Cardiac muscle cell (in vitro differentiated cells and primary cell): ENCODE data around the gene HLX. TPM values are rescaled to one million over a fixed set of nuclear protein-coding genes. Genes with fewer than 3 reads are reported as not detected.
A peak's percentile ranks its signal among the peaks of the same experiment; 100 is the strongest.

Source experiments
- DNase-seq, 2 donors: peaks; one replicate each; pipeline versions ENCODE4 v3.0.0 to v3.0.0-alpha.2; 2010 to 2017; ENCODE audit warnings: low read depth in 1 of 2, low spot score in 1 of 2
- H3K27ac ChIP-seq: fragments of 200-600 bp; sonication (generic); 2 replicates; pipeline ENCODE4 v1.5.1; 2016
- H3K27me3 ChIP-seq: fragments of 200-600 bp; sonication (generic); 2 replicates; pipeline ENCODE4 v1.6.0; 2016; ENCODE audit warnings: control low read depth
- H3K36me3 ChIP-seq: fragments of 200-600 bp; sonication (generic); 2 replicates; pipeline ENCODE4 v1.5.1; 2016; ENCODE audit warnings: control low read depth
- H3K4me1 ChIP-seq: fragments of 200-600 bp; sonication (generic); 2 replicates; pipeline ENCODE4 v1.8.1; 2017; ENCODE audit warnings: low read depth, mild to moderate bottlenecking, mixed run types
- H3K4me3 ChIP-seq: fragments of 200-600 bp; sonication (generic); 2 replicates; pipeline ENCODE4 v1.5.1; 2016; ENCODE audit warnings: mild to moderate bottlenecking
- H3K9me3 ChIP-seq: fragments of 200-600 bp; sonication (generic); 2 replicates; pipeline ENCODE4 v1.5.1; 2017; ENCODE audit warnings: low read depth, mild to moderate bottlenecking, control low read depth
- polyA plus RNA-seq: library from polyadenylated mRNA; unstranded; fragments of >200 nt; fragmentation: Nextera tagmentation; extraction: Ambion mirVana; gene quantifications from 2 replicates; pipeline ENCODE4 v1.2.1, GENCODE V29; 2016
- total RNA-seq: library from RNA; depleted of rRNA; stranded (reverse); fragments of >200 nt; gene quantifications from 2 replicates; pipeline ENCODE4 v1.2.3, GENCODE V29; 2016
- TF ChIP-seq, protein P1 (sequence below): IDR thresholded peaks from 2 replicates; pipeline ENCODE4 v1.5.1; 2012; ENCODE audit warnings: low read depth, mild to moderate bottlenecking, low read length

The HLX gene
- total and polyA plus RNA-seq, 2 experiments from 2014 or later, result 0.15 to 4.5 TPM

DNA sequence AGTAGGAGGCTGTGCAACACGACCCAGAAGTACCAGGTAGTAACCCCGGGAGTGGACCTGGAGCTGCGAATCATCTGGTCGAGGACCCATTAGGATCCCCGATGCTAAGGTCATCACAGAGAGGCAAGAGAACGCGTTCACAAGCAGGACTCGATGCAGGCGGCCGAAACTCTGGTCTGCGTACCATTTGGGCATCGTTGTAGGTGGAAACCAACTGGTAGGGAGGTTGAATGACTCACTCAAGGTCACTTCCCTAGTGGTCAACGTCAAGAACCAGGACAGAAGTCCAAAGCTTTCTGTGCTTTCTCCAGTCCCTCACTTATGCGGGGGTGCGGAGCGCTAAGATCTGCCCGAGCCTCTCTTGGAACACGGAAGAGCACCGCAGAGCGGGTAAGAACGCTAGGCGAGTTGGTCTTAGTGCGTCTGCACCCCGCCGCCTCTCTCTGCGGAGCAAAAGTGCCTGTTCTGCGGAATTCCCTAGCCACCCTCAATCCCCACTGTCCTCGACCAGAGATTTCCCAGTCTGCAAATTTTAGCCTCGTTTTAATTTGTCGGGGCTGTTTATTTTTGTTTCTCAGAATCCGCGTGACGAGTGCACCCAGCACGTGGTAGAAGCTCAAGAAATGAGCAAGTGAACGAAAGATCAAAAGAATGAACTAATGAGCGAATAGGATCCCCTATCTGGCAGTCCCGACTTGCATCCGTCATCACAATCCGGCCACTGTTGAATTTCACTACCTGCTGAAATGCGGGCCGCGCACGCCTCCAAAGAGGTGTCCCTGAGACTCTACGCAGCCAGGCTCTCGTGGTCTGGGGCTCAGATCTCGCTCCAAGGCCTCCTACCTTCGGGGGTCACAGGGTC is 12.2 kb downstream of the HLX start:
- Histone ChIP-seq H3K27ac (no peak overlapping the region), H3K9me3 (no peaks in the 10 kb centered on the region), H3K27me3 (peaks cover 100% of the 10 kb centered on the region), H3K4me1 (peaks cover 6% of the 10 kb centered on the region), H3K4me3 (no peak overlapping the region), H3K36me3 (no peaks in the 10 kb centered on the region)
- TF ChIP-seq, protein P1, sequence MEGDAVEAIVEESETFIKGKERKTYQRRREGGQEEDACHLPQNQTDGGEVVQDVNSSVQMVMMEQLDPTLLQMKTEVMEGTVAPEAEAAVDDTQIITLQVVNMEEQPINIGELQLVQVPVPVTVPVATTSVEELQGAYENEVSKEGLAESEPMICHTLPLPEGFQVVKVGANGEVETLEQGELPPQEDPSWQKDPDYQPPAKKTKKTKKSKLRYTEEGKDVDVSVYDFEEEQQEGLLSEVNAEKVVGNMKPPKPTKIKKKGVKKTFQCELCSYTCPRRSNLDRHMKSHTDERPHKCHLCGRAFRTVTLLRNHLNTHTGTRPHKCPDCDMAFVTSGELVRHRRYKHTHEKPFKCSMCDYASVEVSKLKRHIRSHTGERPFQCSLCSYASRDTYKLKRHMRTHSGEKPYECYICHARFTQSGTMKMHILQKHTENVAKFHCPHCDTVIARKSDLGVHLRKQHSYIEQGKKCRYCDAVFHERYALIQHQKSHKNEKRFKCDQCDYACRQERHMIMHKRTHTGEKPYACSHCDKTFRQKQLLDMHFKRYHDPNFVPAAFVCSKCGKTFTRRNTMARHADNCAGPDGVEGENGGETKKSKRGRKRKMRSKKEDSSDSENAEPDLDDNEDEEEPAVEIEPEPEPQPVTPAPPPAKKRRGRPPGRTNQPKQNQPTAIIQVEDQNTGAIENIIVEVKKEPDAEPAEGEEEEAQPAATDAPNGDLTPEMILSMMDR, result no peak
- DNase-seq, result no peak

DNA sequence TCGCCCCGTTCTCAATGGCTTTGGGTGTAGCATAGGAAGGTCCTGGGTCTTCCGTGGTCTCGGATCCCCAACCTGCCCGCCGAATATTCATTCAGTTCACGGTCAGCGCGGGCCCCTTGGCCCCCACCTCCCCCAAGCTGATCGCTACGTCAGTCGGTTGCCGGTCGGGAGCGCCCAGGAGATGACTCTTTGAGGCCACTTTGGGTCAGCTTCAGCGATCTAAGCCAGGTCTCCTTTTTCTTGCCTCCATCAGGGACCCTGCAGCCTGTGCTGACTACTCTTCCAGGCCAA is 12.8 kb downstream of the HLX start:
- H3K36me3 ChIP-seq, result no peaks in the 10 kb centered on the region
- TF ChIP-seq, protein P1, result no peak
- no peaks in the 10 kb centered on the region for H3K9me3 ChIP-seq
- no peak for DNase-seq
- peaks cover 100% of the 10 kb centered on the region for H3K27me3 ChIP-seq
- peaks cover 6% of the 10 kb centered on the region for H3K4me1 ChIP-seq
- no peak overlapping the region for H3K27ac ChIP-seq
- no peak overlapping the region for H3K4me3 ChIP-seq

DNA sequence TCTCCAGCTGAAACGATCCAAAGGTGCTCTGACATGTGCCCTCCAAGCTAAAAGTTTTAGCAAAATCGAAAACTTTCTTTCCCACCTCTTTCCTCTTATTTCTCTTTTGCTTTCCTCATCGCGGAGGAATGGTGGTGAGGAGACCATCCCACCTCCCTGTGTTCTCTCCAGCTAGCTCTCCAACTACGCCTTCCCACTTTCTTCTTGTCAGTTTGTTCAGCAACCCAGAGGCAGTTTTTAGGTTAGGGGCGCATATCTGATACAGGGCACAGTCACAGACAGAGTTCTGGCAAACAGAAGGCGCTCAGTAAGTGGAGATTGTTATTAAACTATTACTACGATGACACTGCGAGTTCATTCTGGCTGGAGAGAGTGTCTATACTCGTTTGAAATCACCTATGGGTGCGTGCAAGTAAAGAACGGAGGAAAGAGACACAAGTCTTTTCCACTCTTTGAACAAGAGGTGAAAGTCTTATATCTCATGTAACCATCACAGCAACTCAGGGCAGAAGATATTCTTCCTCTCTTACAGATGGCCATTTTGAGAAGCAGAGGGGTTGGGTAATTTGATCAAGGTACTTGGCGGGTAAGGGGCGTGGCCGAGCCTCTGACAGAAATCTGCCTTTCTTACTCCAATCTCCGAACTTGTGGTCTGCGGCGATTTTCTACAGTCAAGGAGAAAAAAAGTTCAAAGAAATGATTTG is 13.9 kb downstream of the HLX start:
- Histone ChIP-seq H3K27me3 (peaks cover 100% of the 10 kb centered on the region), H3K27ac (no peak overlapping the region), H3K36me3 (no peaks in the 10 kb centered on the region), H3K4me3 (no peak overlapping the region), H3K4me1 (no peaks in the 10 kb centered on the region), H3K9me3 (no peaks in the 10 kb centered on the region)
- TF ChIP-seq, protein P1, result no peak
- DNase-seq, result no peak

DNA sequence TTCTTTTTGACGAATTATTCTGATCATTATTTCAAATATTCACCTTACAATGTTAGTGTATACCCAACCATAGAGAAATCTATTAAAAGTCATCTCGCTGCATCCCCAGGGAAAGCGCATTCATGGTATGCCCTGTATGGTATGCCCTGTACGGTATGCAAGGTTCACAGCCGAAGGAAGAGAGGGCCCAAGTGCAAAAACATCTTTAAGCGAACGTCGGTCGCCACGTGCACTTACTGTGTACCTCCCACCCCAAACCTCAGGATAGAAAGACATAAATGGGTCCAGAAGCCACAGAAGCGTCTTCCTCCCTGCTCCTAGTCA is 14.4 kb downstream of the HLX start:
- TF ChIP-seq, protein P1, result no peak
- H3K4me3 ChIP-seq, result peak overlapping the region; percentile 13
- peaks cover 100% of the 10 kb centered on the region for H3K27me3 ChIP-seq
- no peaks in the 10 kb centered on the region for H3K36me3 ChIP-seq
- no peaks in the 10 kb centered on the region for H3K9me3 ChIP-seq
- H3K27ac ChIP-seq, result no peak overlapping the region
- no peaks in the 10 kb centered on the region for H3K4me1 ChIP-seq
- DNase-seq, result no peak

DNA sequence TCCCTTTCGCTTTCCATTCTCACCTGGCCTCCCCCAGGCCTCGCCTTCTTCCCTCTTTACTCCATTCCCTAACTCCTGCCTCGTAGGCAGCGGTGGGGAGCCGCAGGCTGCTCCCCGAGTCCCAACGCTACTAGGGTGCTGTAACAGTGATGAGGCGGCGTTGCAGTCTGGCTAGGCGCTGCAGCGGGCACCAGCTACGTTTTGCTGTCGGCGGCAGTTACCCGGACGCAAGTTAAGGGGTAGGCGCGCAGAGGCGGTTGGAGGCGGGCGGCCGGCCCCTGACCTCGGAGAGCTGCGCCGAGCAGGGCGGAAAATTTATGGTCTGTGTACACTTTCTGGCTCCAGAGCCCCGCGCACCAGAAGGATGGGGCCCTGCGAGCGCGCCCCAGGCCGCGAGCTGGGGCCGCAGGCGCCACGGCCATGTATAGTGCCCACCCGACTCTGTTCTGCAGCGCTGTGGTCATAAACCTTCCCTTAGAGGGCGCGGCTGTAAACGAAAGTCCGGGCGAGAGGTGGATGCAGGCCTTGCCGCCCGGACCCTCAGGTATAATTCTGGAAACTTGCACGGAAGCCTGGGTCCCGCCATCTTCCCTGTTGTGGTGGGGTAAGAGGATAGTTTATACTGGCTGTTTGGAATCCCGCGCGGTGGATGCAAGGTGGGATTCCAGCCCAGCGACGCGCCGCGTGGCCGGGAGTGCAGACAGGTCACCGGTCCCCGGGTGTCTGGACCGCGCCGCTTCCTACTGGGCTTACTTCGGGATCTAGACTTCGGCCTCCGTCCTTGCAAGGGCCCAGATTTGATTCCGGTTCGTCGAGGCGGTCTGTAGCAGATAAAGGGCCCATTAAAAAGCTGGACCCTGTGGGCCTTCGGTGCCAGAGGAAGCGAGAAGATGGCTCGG is 15.0 kb downstream of the HLX start:
- Histone ChIP-seq H3K27me3 (peaks cover 100% of the 10 kb centered on the region), H3K27ac (no peak overlapping the region), H3K4me1 (no peaks in the 10 kb centered on the region), H3K9me3 (no peaks in the 10 kb centered on the region), H3K4me3 (peak overlapping the region; percentile 13), H3K36me3 (no peaks in the 10 kb centered on the region)
- TF ChIP-seq, protein P1, result no peak
- peak in 1 of 2 donors; percentile 55 for DNase-seq
